Activated CD4-positive, alpha-beta T cell treated with anti-CD3 and anti-CD28 coated beads, Interleukin-2, amount 50 U/mL, for 16 hours (primary cell): ENCODE measurements around the gene SENP5.
A peak's percentile ranks its signal among the peaks of the same experiment; 100 is the strongest.
"Not testable (repeated sequence)": the region's sequence is repeated elsewhere in the genome, so short reads cannot be mapped to it uniquely, and the experiment has no call there.

Source experiments
- DNase-seq: peaks from one replicate; pipeline ENCODE4 v3.0.0-alpha.2; 2020

The SENP5 gene

GRCh38 chr3:196942915-196943277, 75.2 kb downstream of the SENP5 start:
- no peak for DNase-seq

- not testable (repeated sequence) for DNase-seq
Measured at GRCh38 chr3:196944037-196944790, 76.5 kb downstream of the SENP5 start.

- DNase-seq = no peak
Measured at GRCh38 chr3:196947136-196947859, 79.6 kb downstream of the SENP5 start.

GRCh38 chr3:196947860-196948441, 80.2 kb downstream of the SENP5 start:
- no peak for DNase-seq

- no peak for DNase-seq
Measured at GRCh38 chr3:196948442-196949284, 80.9 kb downstream of the SENP5 start.

- no peak for DNase-seq
Measured at GRCh38 chr3:196949285-196949619, 81.5 kb downstream of the SENP5 start.

GRCh38 chr3:196949750-196950149, 82.0 kb downstream of the SENP5 start:
- no peak for DNase-seq

GRCh38 chr3:196951371-196951770, 83.7 kb downstream of the SENP5 start:
- DNase-seq = no peak

GRCh38 chr3:196954832-196955231, 87.1 kb downstream of the SENP5 start:
- DNase-seq = no peak

GRCh38 chr3:196962108-196962929, 94.6 kb downstream of the SENP5 start:
- DNase-seq = no peak

- DNase-seq = no peak
Measured at GRCh38 chr3:196962930-196963630, 95.4 kb downstream of the SENP5 start.

- no peak for DNase-seq
Measured at GRCh38 chr3:196963631-196963953, 95.9 kb downstream of the SENP5 start.

- DNase-seq = no peak
Measured at GRCh38 chr3:196965112-196965803, 97.5 kb downstream of the SENP5 start.

GRCh38 chr3:196965804-196966173, 98.1 kb downstream of the SENP5 start:
- DNase-seq = no peak

GRCh38 chr3:196966526-196967401, 99.0 kb downstream of the SENP5 start:
- no peak for DNase-seq

- no peak for DNase-seq
Measured at GRCh38 chr3:196967412-196968232, 99.9 kb downstream of the SENP5 start.

- DNase-seq = peak; percentile 30
Measured at GRCh38 chr3:196968233-196969133, 100.8 kb downstream of the SENP5 start, which contains the start of gene PIGZ. PIGZ (minus strand) TSS chr3:196968833; CDS start chr3:196952031, 16,802 bp downstream.

GRCh38 chr3:196969134-196969659, 101.5 kb downstream of the SENP5 start:
- peak; percentile 34 for DNase-seq
